ENCODE data around the gene ZNF836.

ZNF836 gene

GRCh38 chr19:52187407-52187806 lies 16.0 kb upstream of the ZNF836 start:
- DNase-seq = no peak

- no peak for DNase-seq
Observed at GRCh38 chr19:52176574-52176973, 5.2 kb upstream of the ZNF836 start.

GRCh38 chr19:52172347-52172746 lies 926 bp upstream of the ZNF836 start:
- no peak for DNase-seq

GRCh38 chr19:52170863-52171320 lies 529 bp downstream of the ZNF836 start:
- no peak for DNase-seq

- DNase-seq = no peak
Observed at GRCh38 chr19:52170304-52170703, 1.1 kb downstream of the ZNF836 start.

- no peak for DNase-seq
Observed at GRCh38 chr19:52155596-52156359, 15.6 kb downstream of the ZNF836 start.

DNA sequence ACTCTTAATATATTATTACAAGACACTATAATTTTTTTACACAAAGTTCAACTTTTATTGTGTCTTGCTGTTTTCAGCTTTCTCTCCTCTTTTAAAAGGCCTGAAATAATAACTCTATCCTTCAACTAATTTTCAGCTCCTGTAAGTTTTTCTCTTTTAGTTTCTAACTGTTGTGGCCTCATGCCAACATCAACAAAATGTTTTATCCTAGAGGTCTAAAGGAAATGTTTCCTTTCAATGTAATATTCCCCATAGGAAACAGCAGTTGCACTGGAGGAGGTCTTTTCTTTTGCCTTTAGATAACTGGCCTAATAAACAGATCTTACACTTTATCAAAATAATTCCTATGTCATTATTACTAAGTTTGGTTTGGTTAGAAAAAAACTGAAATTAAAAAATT lies 23.2 kb downstream of the ZNF836 start:
- no peak for DNase-seq

- peak; percentile 12 for DNase-seq
Observed at GRCh38 chr19:52142001-52142595, 29.3 kb downstream of the ZNF836 start.

DNA sequence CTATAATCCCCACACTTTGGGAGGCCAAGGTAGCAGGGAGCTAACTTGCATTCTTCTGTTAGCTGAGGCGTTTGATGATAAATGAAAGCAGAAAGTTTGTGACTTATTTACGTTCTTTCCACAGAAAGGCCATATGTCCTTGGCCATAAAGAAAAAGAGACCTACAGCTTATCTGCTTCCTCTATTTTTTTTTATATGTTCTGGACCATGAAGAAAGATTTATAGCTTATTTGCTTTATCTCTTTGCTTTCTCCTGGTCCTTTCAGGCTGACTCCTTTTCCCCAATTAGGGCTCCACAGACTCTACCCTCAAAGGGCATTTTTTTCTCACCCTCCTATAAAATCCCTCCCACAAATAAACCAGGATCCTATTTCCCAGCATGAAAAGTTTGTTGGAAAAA lies 30.2 kb downstream of the ZNF836 start:
- DNase-seq = peak; percentile 11

DNA sequence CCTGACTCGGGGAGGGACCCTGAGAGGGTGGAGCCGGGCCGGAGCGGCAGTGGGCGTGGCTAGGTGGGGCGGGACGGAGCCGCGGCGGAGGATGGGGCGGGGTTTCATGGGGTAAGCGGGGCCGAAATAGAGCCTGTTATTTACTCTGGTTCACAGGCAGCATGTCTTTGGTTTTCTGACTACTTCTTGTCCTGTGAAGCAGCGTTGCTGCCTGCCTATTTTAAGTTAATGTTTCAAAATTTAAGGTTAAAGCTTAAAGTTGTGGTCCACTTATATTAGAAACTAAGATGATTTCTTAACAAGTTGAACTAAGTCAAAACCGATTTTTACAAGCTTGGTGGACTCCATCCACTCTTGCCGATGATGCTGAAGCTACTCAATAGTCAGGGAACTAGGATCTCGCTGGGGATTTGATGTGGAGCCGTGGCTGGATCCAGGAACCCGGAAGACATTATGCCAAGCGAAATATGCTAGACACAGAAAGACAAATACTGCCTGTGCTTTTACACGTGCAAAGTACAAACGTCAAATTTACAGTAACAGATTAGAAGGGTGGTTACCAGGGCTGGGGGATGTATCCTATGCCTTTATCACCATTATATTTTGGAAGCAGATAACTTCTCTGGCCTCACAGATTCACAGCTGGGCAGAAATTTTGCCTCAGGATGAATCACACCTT lies 31.2 kb downstream of the ZNF836 start:
- no peak for DNase-seq

DNA sequence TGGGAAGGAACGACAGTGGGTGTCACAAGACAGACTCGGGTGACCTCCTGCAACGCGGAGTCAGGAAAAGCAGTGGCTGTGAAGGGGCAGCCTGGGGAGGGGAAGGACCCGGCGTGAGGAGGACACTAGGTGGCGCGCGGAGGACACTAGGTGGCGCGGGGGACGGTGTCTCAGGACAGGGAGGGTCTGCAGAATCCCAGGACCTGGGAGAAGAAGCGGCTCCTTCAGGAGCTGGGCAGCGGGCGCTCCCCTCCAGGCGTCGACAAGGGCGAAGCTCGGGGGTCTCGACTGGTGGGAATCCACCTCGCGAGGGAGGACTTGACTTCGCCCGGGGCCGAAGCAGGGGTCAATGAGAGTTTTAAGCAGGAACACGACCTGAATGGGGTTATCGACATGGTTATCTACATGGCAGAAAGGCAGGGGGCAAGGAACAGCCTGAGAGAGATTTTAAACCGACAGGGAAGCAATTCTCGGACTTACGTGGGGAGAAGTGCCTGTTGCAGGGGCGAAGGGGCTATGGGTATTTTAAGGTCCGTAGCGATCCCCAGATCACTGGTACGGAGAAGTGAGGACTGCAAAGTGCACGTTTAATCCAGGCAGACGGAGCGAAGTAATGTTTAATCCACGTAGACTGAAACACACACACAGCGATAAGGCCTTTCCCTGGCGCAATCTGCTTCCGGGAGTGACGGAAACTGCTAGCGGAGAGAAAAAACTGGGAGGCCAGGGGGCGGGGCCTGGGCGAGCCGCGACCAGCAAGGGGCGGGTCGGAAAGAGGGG lies 32.0 kb downstream of the ZNF836 start, which contains the start of gene ZNF616:
Gene ZNF616, minus strand, starts transcription at position 687 of the 780 bp plus-strand sequence. CDS start 9,426 bp downstream, outside the sequence.
- peak; percentile 99 for DNase-seq

DNA sequence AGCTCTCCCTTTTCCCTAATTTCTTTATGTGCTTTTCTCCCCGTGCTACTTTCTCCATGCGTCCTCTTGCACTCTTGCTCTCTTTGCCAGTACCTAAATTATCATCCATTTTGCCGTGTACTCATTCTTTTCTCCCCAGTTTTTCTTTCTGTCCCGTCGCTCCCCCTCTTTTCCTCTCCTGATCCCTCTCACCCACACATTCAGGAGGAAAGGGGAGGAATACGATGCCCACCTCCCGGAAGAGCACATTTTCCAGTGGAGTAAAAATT lies 32.5 kb downstream of the ZNF836 start:
- no peak for DNase-seq

GRCh38 chr19:52138278-52138982 lies 33.0 kb downstream of the ZNF836 start:
- peak; percentile 73 for DNase-seq

GRCh38 chr19:52120286-52120685 lies 51.1 kb downstream of the ZNF836 start:
- no peak for DNase-seq

GRCh38 chr19:52115526-52116053 lies 55.8 kb downstream of the ZNF836 start:
- no peak for DNase-seq

GRCh38 chr19:52114691-52115090 lies 56.7 kb downstream of the ZNF836 start:
- no peak for DNase-seq

DNA sequence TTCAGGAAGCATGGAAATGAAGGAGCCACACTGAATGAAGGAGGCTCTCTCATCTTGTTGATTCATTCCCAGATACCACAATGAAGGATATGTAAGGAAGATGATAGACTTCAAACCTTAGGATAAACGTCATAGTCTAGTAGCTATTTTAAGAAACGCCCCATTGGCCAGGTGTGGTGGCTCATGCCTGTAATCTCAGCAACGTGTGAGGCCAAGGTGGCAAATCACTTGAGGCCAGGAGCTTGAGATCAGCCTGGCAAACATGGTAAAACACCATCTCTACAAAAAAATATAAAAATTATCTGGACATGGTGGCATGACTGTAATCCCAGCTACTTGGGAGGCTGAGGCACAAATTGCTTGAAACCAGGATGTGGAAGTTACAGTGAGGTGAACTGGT lies 58.8 kb downstream of the ZNF836 start:
- no peak for DNase-seq

- DNase-seq = no peak
Observed at GRCh38 chr19:52110780-52111179, 60.6 kb downstream of the ZNF836 start.

Measured in OCI-M1 (cell line).